ENCODE measurements around the gene MRPL48. TPM values are rescaled to one million over a fixed set of nuclear protein-coding genes. Genes with fewer than 3 reads are reported as not detected.
"Not testable (repeated sequence)": the region's sequence is repeated elsewhere in the genome, so short reads cannot be mapped to it uniquely, and the experiment has no call there.

Gene MRPL48
- total and polyA plus RNA-seq, 12 donors = 25.1 to 44.4 (median 32.7) TPM

DNA sequence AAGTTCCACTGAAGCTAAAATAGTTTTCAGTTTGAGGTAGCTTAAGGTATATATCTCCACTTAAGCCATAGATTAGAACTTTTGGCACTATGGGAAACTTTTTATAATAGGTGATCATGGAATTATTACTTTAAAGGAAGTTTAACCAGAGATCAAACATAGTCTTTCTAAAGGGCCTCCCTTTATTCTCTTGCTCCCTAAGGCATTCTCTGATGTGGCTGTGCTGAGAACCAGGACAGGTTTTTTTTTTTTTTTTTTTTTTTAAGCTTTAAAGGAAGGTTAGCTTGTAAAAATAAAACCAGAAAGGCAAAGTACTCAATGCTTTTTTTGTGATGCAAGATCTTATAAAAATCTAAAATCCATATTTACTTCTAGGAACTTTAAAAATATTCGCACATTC, 2.9 kb upstream of the MRPL48 start:
- TF ChIP-seq, protein P1, sequence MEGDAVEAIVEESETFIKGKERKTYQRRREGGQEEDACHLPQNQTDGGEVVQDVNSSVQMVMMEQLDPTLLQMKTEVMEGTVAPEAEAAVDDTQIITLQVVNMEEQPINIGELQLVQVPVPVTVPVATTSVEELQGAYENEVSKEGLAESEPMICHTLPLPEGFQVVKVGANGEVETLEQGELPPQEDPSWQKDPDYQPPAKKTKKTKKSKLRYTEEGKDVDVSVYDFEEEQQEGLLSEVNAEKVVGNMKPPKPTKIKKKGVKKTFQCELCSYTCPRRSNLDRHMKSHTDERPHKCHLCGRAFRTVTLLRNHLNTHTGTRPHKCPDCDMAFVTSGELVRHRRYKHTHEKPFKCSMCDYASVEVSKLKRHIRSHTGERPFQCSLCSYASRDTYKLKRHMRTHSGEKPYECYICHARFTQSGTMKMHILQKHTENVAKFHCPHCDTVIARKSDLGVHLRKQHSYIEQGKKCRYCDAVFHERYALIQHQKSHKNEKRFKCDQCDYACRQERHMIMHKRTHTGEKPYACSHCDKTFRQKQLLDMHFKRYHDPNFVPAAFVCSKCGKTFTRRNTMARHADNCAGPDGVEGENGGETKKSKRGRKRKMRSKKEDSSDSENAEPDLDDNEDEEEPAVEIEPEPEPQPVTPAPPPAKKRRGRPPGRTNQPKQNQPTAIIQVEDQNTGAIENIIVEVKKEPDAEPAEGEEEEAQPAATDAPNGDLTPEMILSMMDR (IDR thresholded peaks at IDR 0.05) = no peak
- no peak for DNase-seq
- Histone ChIP-seq H3K36me3 (no peaks in the 10 kb centered on the region), H3K4me1 (peaks cover 0 to 24% (median 17%) of the 10 kb centered on the region in 9 donors), H3K4me3 (no peak overlapping the region), H3K9me3 (no peaks in the 10 kb centered on the region), H3K27me3 (no peaks in the 10 kb centered on the region), H3K27ac (no peak overlapping the region)
- intact Hi-C loops (cut with DNase I) = loop anchor here in 4 of 10 donors (5.0 to 10.0 kb wide), 2 partner anchors 90 to 93 kb away; partner anchors contain the start of genes COA4 (in 4 of the 4) and PAAF1 (in 4 of the 4)
- 96 to 98% methylated on average over 1 of the region's 1 CpG for WGBS, 2 donors
- ATAC-seq = no peak

DNA sequence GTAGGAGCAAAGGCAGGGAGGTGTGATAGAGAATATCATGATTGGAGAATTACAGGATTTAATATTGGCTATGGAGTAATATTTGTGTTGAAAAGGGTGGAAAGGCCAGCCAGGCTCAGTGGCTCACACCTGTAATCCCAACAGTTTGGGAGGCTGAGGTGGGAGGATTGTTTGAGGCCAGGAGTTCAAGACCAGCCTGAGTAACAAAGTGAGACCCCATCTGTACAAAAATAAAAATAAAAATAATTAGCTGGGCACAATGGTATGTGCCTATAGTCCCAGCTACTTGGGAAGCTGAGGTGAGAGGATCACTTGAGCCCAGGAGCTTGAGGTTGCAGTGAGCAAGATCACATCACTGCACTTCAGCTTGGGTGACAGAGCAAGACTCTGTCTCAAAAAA, 2.2 kb upstream of the MRPL48 start:
- intact Hi-C loops (cut with DNase I) = loop anchor here in 4 of 10 donors (5.0 to 10.0 kb wide), 2 partner anchors 89 to 92 kb away; partner anchors contain the start of genes COA4 (in 4 of the 4) and PAAF1 (in 4 of the 4)

DNA sequence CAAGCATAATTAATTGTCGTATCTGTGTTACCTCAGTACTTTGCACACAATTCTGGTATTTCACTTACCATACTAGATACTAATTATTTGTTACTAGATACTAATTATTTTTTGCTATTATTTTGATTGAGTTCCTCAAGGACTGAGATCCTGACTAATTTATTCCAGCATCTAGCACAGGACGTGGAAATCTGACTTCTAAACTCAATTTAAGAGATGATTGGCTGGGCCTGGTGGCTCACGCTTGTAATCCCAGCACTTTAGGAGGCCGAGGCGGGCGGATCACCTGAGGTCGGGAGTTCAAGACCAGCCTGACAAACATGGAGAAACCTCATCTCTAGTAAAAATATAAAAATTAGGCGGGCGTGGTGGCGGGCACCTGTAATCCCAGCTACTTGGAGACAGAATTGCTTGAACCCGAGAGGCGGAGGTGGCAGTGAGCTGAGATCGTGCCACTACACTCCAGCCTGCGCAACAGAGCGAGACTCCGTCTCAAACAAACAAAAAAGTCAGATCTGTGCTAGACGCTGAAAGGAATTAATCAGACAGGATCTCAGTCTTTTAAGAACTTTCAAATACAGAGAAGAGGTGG, 527 bp upstream of the MRPL48 start:
- intact Hi-C loops (cut with DNase I) = loop anchor here in 4 of 10 donors (5.0 to 10.0 kb wide), 2 partner anchors 88 to 90 kb away; partner anchors contain the start of genes COA4 (in 4 of the 4) and PAAF1 (in 4 of the 4)

More for the DNA sequence above, 2.2 kb upstream of the MRPL48 start:
- ATAC-seq, H3K27me3 ChIP-seq, H3K36me3 ChIP-seq, H3K4me3 ChIP-seq, H3K9me3 ChIP-seq, H3K27ac ChIP-seq, DNase-seq: not testable (repeated sequence)
- H3K4me1 ChIP-seq = peaks cover 0 to 20% (median 15%) of the 10 kb centered on the region in 9 donors

DNA sequence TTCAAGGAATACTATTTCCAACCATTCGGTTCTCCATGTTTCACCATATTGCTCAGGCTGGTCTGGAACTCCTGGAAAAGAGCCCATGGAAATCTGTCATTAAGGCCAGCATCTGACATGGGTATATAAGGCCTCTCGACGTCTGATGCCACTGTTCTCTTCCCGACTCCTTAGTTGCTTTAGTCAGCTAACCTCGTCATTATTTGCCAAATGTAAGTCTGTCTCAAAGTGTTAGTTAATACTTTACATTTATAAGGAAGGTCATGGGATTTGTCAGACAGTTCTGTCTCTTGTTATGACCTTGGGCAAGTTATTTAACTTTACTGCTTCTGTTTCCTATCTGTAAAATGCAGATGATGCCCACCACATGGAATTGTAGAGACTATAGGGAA, 1.6 kb downstream of the MRPL48 start:
- Histone ChIP-seq H3K9me3 (no peaks in the 10 kb centered on the region), H3K27ac (peak overlapping the region in 7 of 10 donors; percentile 78 to 97 (median 90)), H3K27me3 (no peaks in the 10 kb centered on the region), H3K4me3 (peak overlapping the region in 2 of 10 donors; percentile 69 to 73), H3K4me1 (peaks cover 0 to 23% (median 15%) of the 10 kb centered on the region in 9 donors), H3K36me3 (peaks cover 0 to 20% (median 0%) of the 10 kb centered on the region in 9 donors)
- TF ChIP-seq, protein P1 (IDR thresholded peaks at IDR 0.05) = no peak
- intact Hi-C loops (cut with DNase I) = loop anchor here in 4 of 10 donors (5.0 to 10.0 kb wide), 2 partner anchors 86 to 88 kb away; partner anchors contain the start of genes COA4 (in 4 of the 4) and PAAF1 (in 4 of the 4)
- WGBS, 2 donors = 63 to 64% methylated on average over 5 of the region's 5 CpGs
- DNase-seq (no peak), ATAC-seq (no peak)

More for the DNA sequence above, 527 bp upstream of the MRPL48 start:
- Histone ChIP-seq H3K9me3 (no peaks in the 10 kb centered on the region), H3K27me3 (no peaks in the 10 kb centered on the region), H3K36me3 (peaks cover 0 to 12% (median 0%) of the 10 kb centered on the region in 9 donors), H3K27ac (peak overlapping the region; percentile 78 to 97 (median 90)), H3K4me3 (peak overlapping the region in 9 of 10 donors; percentile 61 to 80 (median 71)), H3K4me1 (peaks cover 0 to 20% (median 15%) of the 10 kb centered on the region in 9 donors)
- ATAC-seq (no peak), DNase-seq (no peak)
- 57 to 60% methylated on average over 17 of the region's 17 CpGs for WGBS, 2 donors
- TF ChIP-seq, protein P1 (IDR thresholded peaks at IDR 0.05) = no peak

DNA sequence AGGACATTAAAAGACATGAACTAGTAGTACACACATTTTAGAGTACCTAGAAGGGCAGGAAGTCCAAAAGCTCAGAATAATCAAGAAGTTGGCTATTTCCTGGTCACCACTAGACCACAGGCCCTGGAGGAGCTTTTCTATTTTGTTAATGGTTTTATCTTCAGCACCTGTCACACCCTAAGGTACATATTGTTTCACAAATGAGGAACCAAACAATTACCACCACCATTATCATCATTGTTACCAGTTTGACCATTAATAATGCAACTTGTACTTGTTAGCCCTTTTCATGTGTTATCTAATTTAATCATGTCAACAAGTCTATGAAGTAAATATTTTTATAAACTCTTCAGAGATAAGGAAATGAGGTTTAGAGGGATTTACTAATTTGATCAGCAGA, 4.9 kb downstream of the MRPL48 start:
- ATAC-seq (no peak), DNase-seq (no peak)
- Histone ChIP-seq H3K27me3 (no peaks in the 10 kb centered on the region), H3K4me1 (peaks cover 0 to 17% (median 8%) of the 10 kb centered on the region in 9 donors), H3K9me3 (no peaks in the 10 kb centered on the region), H3K36me3 (peaks cover 0 to 32% (median 0%) of the 10 kb centered on the region in 9 donors), H3K4me3 (no peak overlapping the region), H3K27ac (no peak overlapping the region)
- intact Hi-C loops (cut with DNase I) = no loop called here
- TF ChIP-seq, protein P1 (IDR thresholded peaks at IDR 0.05) = no peak
